NCI-H510A (cell line): Measurements from ENCODE around the gene GATA3.

ENCODE experiments used
- DNase-seq: peaks from one replicate; lab custom pipeline; 2025; lab: John Stamatoyannopoulos, UW

GATA3 gene

DNA sequence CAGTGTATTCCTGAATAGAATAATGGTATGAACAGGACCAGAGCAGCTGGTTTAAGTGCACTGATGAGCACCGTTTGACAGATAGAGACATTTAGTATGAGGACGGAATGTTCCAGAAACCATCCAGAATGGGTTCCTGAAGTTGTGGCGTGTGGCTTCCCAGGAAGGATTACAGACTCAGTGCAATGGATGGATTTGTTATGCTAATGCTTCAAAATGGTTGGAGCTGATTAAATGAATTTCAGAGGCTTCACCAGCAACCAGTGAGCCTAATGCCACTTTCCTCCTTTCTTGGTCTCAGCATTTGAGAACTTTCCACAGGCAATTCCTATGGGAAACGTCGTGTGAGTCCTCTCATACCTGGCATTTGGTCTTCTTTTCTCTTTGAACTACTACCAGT lies 9.9 kb downstream of the GATA3 start:
- no peak for DNase-seq

- DNase-seq = no peak
Observed at GRCh38 chr10:8065651-8066050, 11.2 kb downstream of the GATA3 start.

GRCh38 chr10:8066124-8066523 lies 11.6 kb downstream of the GATA3 start:
- DNase-seq = no peak

DNA sequence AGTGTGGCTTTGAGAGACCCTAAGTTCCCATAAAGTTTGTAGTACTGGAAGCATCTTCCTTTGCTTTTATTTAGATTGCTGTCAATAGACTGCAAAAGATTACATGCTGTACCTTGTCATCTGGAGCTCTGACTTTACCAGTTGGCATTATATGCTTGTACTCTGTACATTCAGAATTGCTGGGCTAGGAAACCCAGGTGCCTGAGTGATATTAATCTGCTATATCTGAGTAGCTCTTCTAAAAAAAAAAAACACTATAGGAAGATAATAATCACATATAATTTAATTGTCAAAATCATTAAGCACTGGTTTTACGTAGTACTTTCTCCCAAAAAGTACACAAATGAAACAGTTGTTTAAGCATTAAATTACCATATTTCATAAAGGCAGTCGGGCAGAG lies 12.3 kb downstream of the GATA3 start:
- DNase-seq = no peak

DNA sequence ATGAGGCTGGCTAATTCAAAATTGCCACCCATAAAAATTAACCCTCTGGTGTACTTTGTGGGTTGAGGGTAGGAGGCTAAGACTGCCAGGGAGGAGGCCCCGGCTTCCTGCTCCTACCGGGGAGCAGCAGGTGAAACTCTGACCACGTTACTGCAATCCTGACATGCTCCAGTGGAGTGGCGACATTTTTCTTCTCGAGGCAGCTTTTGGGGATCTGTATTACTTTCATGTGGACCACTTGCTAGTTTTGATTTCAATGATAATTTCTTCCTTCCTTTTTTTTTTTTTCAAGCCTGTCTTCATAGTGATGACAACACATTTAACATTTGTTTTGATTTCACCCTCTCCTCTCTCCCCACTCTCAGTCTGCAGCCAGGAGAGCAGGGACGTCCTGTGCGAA lies 14.6 kb downstream of the GATA3 start:
- no peak for DNase-seq

GRCh38 chr10:8069627-8070026 lies 15.1 kb downstream of the GATA3 start:
- no peak for DNase-seq

GRCh38 chr10:8070440-8070839 lies 16.0 kb downstream of the GATA3 start:
- no peak for DNase-seq

DNA sequence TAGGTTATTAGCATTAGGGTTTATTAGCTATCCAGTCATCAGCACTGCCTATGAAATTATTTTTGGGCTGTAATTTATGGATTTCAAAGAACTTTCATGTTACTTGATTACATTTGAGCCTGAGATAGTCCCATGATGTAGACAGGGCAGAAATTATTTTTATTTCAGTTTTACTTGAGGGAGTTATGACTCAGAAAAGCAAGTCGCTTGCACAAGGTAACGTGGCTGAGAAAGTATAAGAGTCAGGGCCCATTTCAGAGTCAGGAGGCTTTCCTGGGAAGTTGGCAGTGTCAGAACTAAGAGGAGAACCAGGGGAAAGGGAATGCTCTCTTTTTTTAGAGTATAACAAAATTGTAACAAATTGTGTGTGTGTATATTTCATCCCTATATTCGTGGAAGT lies 16.5 kb downstream of the GATA3 start:
- no peak for DNase-seq

- no peak for DNase-seq
Observed at GRCh38 chr10:8071666-8072065, 17.2 kb downstream of the GATA3 start.

DNA sequence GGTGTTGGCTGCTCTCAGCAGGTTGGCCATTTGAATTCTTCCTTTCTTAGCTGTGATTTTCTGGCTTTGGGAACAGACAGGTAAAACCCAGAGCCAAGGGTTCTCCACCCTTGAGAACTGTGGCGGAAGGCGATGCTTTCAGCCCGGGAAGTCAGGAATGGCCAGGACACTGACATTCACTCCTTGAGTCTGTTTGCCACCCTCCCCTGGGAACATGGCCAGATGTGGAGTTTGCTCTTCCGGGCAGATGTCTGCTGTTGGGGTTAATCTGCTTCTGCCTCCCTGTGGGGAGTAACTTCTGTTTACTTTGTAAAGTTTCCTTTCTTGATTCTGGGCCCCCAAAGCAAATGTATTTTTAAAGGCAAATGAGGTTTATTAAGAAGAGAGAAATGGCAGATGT lies 17.7 kb downstream of the GATA3 start:
- DNase-seq = no peak

DNA sequence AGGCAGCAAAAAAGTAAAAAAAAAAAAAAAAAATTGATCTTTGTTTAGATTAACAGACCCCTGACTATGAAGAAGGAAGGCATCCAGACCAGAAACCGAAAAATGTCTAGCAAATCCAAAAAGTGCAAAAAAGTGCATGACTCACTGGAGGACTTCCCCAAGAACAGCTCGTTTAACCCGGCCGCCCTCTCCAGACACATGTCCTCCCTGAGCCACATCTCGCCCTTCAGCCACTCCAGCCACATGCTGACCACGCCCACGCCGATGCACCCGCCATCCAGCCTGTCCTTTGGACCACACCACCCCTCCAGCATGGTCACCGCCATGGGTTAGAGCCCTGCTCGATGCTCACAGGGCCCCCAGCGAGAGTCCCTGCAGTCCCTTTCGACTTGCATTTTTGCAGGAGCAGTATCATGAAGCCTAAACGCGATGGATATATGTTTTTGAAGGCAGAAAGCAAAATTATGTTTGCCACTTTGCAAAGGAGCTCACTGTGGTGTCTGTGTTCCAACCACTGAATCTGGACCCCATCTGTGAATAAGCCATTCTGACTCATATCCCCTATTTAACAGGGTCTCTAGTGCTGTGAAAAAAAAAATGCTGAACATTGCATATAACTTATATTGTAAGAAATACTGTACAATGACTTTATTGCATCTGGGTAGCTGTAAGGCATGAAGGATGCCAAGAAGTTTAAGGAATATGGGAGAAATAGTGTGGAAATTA lies 19.4 kb downstream of the GATA3 start:
- DNase-seq = no peak

- no peak for DNase-seq
Observed at GRCh38 chr10:8074881-8075280, 20.4 kb downstream of the GATA3 start.

- DNase-seq = no peak
Observed at GRCh38 chr10:8075282-8076260, 21.1 kb downstream of the GATA3 start.

GRCh38 chr10:8076933-8077332 lies 22.4 kb downstream of the GATA3 start:
- DNase-seq = no peak

DNA sequence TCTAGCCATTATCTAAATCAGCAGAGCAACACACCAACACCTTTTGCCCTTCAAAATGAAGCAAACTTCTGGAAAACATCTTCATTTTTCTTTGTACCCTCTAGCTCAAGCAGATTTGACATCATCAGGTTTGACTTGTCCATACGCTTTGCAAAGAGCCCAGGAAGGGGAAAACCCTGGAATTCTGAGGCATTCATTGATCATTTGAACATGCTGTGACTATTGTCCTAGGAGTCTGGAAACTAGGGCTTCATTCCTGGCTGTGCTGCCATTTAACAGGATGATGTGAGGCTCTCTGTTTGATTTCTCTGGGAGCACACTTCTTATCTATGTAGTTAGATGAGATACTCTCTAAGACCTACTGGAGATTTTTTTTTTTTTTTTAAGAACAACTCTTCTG lies 23.5 kb downstream of the GATA3 start:
- DNase-seq = no peak

GRCh38 chr10:8079126-8079525 lies 24.6 kb downstream of the GATA3 start:
- DNase-seq = no peak

DNA sequence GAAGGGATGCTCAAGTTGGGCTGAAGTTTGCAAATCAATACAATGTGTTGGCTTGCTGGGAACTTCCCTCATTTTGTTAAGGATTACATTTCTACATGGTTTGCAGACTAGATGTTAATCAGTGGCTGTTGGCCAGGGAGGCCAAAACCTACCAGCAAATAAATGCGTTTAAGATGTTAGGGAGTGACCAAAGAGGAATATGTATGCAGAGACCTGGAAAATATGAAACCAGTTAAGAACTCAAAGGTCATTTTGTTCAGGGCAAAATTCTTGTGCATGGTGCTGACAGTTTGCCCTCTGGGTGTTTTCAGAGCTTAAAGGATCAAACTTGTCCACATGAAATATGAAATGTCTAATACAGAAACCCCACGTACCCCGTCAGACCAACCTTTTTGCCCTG lies 30.3 kb downstream of the GATA3 start:
- DNase-seq = no peak

GRCh38 chr10:8085251-8085650 lies 30.8 kb downstream of the GATA3 start:
- DNase-seq = no peak

- DNase-seq = no peak
Observed at GRCh38 chr10:8086315-8086714, 31.8 kb downstream of the GATA3 start.

DNA sequence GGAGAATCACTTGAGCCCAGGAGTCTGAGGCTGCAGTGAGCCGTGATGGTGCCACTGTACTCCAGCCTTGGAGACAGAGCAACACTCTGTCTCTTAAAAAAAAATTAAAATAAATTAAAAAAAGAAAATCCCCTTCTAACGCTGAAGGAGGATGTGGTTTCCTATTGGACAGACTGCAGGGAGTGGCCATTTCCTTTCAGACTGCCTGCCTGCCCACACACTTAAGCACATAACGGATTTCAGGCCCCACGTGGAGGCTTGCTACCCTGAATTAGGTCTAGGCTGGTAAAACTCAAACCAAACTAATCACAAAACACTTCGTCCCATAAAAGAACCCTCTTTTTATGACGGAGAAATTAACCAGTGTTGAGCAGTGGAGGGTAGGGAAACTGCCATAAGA lies 34.0 kb downstream of the GATA3 start:
- no peak for DNase-seq

GRCh38 chr10:8092428-8092827 lies 37.9 kb downstream of the GATA3 start:
- DNase-seq = no peak

- DNase-seq = no peak
Observed at GRCh38 chr10:8095959-8096358, 41.5 kb downstream of the GATA3 start.

DNA sequence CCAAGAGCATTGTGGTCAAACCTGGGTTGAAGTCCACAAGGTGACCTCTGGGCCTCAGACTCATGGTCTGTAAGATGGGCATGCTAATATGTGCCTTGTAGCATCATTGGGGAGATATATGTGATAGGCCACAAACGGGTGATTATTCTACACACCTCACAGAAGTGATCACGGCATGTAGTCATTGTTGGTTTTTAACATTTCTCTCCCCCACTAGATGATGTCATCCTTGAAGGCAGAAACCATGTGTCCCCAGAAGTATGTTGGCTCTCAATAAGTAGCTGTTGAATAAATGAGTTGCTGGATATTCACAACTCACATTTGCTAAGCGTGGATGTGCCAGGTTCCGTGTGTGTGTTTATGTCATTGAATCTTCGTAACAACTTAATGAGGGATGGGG lies 42.4 kb downstream of the GATA3 start:
- DNase-seq = no peak
